GM21529 (cell line): ENCODE measurements around the gene PFN3.
A peak's percentile ranks its signal among the peaks of the same experiment; 100 is the strongest.

ENCODE experiments used
- ATAC-seq: cut with Tn5 transposase; IDR thresholded peaks from one replicate; pipeline ENCODE4 v1.9.1; 2021; ENCODE audit not compliant: unreplicated experiment

PFN3 gene

GRCh38 chr5:177399997-177400868 is at the start of gene PFN3:
Gene PFN3 (minus strand): TSS chr5:177400661. CDS start chr5:177400576, 85 bp downstream.
- no peak for ATAC-seq

GRCh38 chr5:177449140-177450061 is 48.9 kb upstream of the PFN3 start:
- no peak for ATAC-seq

GRCh38 chr5:177448244-177448950 is 47.9 kb upstream of the PFN3 start:
- ATAC-seq = no peak

GRCh38 chr5:177447611-177448243 is 47.3 kb upstream of the PFN3 start:
- no peak for ATAC-seq

- peak; percentile 35 for ATAC-seq
Observed at GRCh38 chr5:177447066-177447610, 46.7 kb upstream of the PFN3 start.

- ATAC-seq = peak; percentile 55
Observed at GRCh38 chr5:177446200-177447065, 46.0 kb upstream of the PFN3 start, which contains the start of gene PRR7. Gene PRR7 (plus strand): TSS chr5:177446814. CDS start chr5:177455068, 8,254 bp downstream.

- ATAC-seq = no peak
Observed at GRCh38 chr5:177445917-177446199, 45.4 kb upstream of the PFN3 start.

- no peak for ATAC-seq
Observed at GRCh38 chr5:177445052-177445916, 44.8 kb upstream of the PFN3 start.

GRCh38 chr5:177444106-177445051 is 43.9 kb upstream of the PFN3 start:
- ATAC-seq = no peak

- no peak for ATAC-seq
Observed at GRCh38 chr5:177443144-177443983, 42.9 kb upstream of the PFN3 start.

GRCh38 chr5:177442066-177442826 is 41.8 kb upstream of the PFN3 start:
- no peak for ATAC-seq

- no peak for ATAC-seq
Observed at GRCh38 chr5:177440990-177441780, 40.7 kb upstream of the PFN3 start.

- no peak for ATAC-seq
Observed at GRCh38 chr5:177440211-177440989, 39.9 kb upstream of the PFN3 start.

- ATAC-seq = no peak
Observed at GRCh38 chr5:177439518-177440053, 39.1 kb upstream of the PFN3 start.
